ENCODE measurements around the gene OCIAD1.
"Not testable (repeated sequence)": the region's sequence is repeated elsewhere in the genome, so short reads cannot be mapped to it uniquely, and the experiment has no call there.

The OCIAD1 gene

GRCh38 chr4:48830706-48831531 lies at the start of gene OCIAD1:
Gene OCIAD1, plus strand, starts transcription at chr4:48831088. Its CDS starts 1,537 bp downstream, at chr4:48832625.
- peak; percentile 86 for DNase-seq (ENCODE audit: low read depth, low spot score)

- no peak for DNase-seq (ENCODE audit: low read depth, low spot score)
Observed at GRCh38 chr4:48781968-48782367, 48.9 kb upstream of the OCIAD1 start.

- DNase-seq (ENCODE audit: low read depth, low spot score), result no peak
Observed at GRCh38 chr4:48785302-48785701, 45.6 kb upstream of the OCIAD1 start.

GRCh38 chr4:48786549-48786948 lies 44.3 kb upstream of the OCIAD1 start:
- no peak for DNase-seq (ENCODE audit: low read depth, low spot score)

GRCh38 chr4:48787056-48787455 lies 43.8 kb upstream of the OCIAD1 start:
- DNase-seq (ENCODE audit: low read depth, low spot score), result no peak

- DNase-seq (ENCODE audit: low read depth, low spot score), result no peak
Observed at GRCh38 chr4:48790561-48790960, 40.3 kb upstream of the OCIAD1 start.

GRCh38 chr4:48791313-48791712 lies 39.6 kb upstream of the OCIAD1 start:
- no peak for DNase-seq (ENCODE audit: low read depth, low spot score)

GRCh38 chr4:48792348-48793006 lies 38.4 kb upstream of the OCIAD1 start:
- no peak for DNase-seq (ENCODE audit: low read depth, low spot score)

GRCh38 chr4:48795108-48795507 lies 35.8 kb upstream of the OCIAD1 start:
- DNase-seq (ENCODE audit: low read depth, low spot score), result no peak

- DNase-seq (ENCODE audit: low read depth, low spot score), result no peak
Observed at GRCh38 chr4:48796191-48796926, 34.5 kb upstream of the OCIAD1 start.

GRCh38 chr4:48796927-48797679 lies 33.8 kb upstream of the OCIAD1 start:
- no peak for DNase-seq (ENCODE audit: low read depth, low spot score)

GRCh38 chr4:48798117-48798516 lies 32.8 kb upstream of the OCIAD1 start:
- DNase-seq (ENCODE audit: low read depth, low spot score), result no peak

GRCh38 chr4:48799157-48799556 lies 31.7 kb upstream of the OCIAD1 start:
- DNase-seq (ENCODE audit: low read depth, low spot score), result no peak

GRCh38 chr4:48800155-48800554 lies 30.7 kb upstream of the OCIAD1 start:
- not testable (repeated sequence) for DNase-seq (ENCODE audit: low read depth, low spot score)

GRCh38 chr4:48801016-48801715 lies 29.7 kb upstream of the OCIAD1 start:
- no peak for DNase-seq (ENCODE audit: low read depth, low spot score)

- DNase-seq (ENCODE audit: low read depth, low spot score), result no peak
Observed at GRCh38 chr4:48804584-48805301, 26.1 kb upstream of the OCIAD1 start.

- no peak for DNase-seq (ENCODE audit: low read depth, low spot score)
Observed at GRCh38 chr4:48812866-48813265, 18.0 kb upstream of the OCIAD1 start.

GRCh38 chr4:48813964-48814363 lies 16.9 kb upstream of the OCIAD1 start:
- no peak for DNase-seq (ENCODE audit: low read depth, low spot score)

- no peak for DNase-seq (ENCODE audit: low read depth, low spot score)
Observed at GRCh38 chr4:48815483-48815882, 15.4 kb upstream of the OCIAD1 start.

- DNase-seq (ENCODE audit: low read depth, low spot score), result not testable (repeated sequence)
Observed at GRCh38 chr4:48816297-48816696, 14.6 kb upstream of the OCIAD1 start.
